KOPT-K1 (cell line): ENCODE results near the gene MT1HL1.

ENCODE experiments used
- H3K27ac ChIP-seq: fragments of 200-600 bp; sonication (generic); 2 replicates; pipeline ENCODE4 v1.5.1; 2016; ENCODE audit warnings: antibody characterized with exemption, mild to moderate bottlenecking, low read depth, low read length; ENCODE audit not compliant: poor library complexity, severe bottlenecking
- H3K36me3 ChIP-seq: fragments of 200-600 bp; sonication (generic); 2 replicates; pipeline ENCODE4 v1.5.1; 2017; ENCODE audit warnings: antibody characterized with exemption, mild to moderate bottlenecking, low read length, moderate library complexity; ENCODE audit not compliant: insufficient read depth
- H3K9me3 ChIP-seq: fragments of 200-600 bp; sonication (generic); 2 replicates; pipeline ENCODE4 v1.5.1; 2017; ENCODE audit warnings: antibody characterized with exemption, low read length, mild to moderate bottlenecking; ENCODE audit not compliant: insufficient read depth, poor library complexity, severe bottlenecking

MT1HL1 gene

GRCh38 chr1:237032029-237032428 lies 27.8 kb upstream of the MT1HL1 start:
- Histone ChIP-seq H3K9me3 (no peaks in the 10 kb centered on the region), H3K27ac (no peak overlapping the region), H3K36me3 (no peaks in the 10 kb centered on the region)

GRCh38 chr1:237031480-237031879 lies 27.2 kb upstream of the MT1HL1 start:
- H3K27ac ChIP-seq: no peak overlapping the region
- no peaks in the 10 kb centered on the region for H3K36me3 ChIP-seq

GRCh38 chr1:237029850-237030535 lies 25.8 kb upstream of the MT1HL1 start:
- no peak overlapping the region for H3K27ac ChIP-seq
- no peaks in the 10 kb centered on the region for H3K9me3 ChIP-seq
- no peaks in the 10 kb centered on the region for H3K36me3 ChIP-seq

More at GRCh38 chr1:237031480-237031879, 27.2 kb upstream of the MT1HL1 start:
- no peaks in the 10 kb centered on the region for H3K9me3 ChIP-seq

GRCh38 chr1:237029240-237029639 lies 25.0 kb upstream of the MT1HL1 start:
- no peaks in the 10 kb centered on the region for H3K9me3 ChIP-seq
- no peak overlapping the region for H3K27ac ChIP-seq
- no peaks in the 10 kb centered on the region for H3K36me3 ChIP-seq

GRCh38 chr1:237025358-237026074 lies 21.3 kb upstream of the MT1HL1 start:
- Histone ChIP-seq H3K36me3 (no peaks in the 10 kb centered on the region), H3K27ac (no peak overlapping the region), H3K9me3 (no peaks in the 10 kb centered on the region)

GRCh38 chr1:237018896-237019295 lies 14.7 kb upstream of the MT1HL1 start:
- Histone ChIP-seq H3K9me3 (no peaks in the 10 kb centered on the region), H3K27ac (no peak overlapping the region)

GRCh38 chr1:237016626-237017025 lies 12.4 kb upstream of the MT1HL1 start:
- H3K27ac ChIP-seq: no peak overlapping the region
- no peaks in the 10 kb centered on the region for H3K36me3 ChIP-seq
- H3K9me3 ChIP-seq: no peaks in the 10 kb centered on the region

More at GRCh38 chr1:237018896-237019295, 14.7 kb upstream of the MT1HL1 start:
- no peaks in the 10 kb centered on the region for H3K36me3 ChIP-seq

- Histone ChIP-seq H3K36me3 (no peaks in the 10 kb centered on the region), H3K9me3 (no peaks in the 10 kb centered on the region), H3K27ac (no peak overlapping the region)
These were observed 9.4 kb upstream of the MT1HL1 start for GRCh38 chr1:237013608-237014007.

- Histone ChIP-seq H3K36me3 (no peaks in the 10 kb centered on the region), H3K9me3 (no peaks in the 10 kb centered on the region), H3K27ac (no peak overlapping the region)
These were observed 8.6 kb upstream of the MT1HL1 start for GRCh38 chr1:237012788-237013383.

GRCh38 chr1:237012361-237012760 lies 8.1 kb upstream of the MT1HL1 start:
- no peak overlapping the region for H3K27ac ChIP-seq

GRCh38 chr1:237011432-237011831 lies 7.2 kb upstream of the MT1HL1 start:
- Histone ChIP-seq H3K27ac (no peak overlapping the region), H3K9me3 (no peaks in the 10 kb centered on the region), H3K36me3 (no peaks in the 10 kb centered on the region)

More at GRCh38 chr1:237012361-237012760, 8.1 kb upstream of the MT1HL1 start:
- Histone ChIP-seq H3K36me3 (no peaks in the 10 kb centered on the region), H3K9me3 (no peaks in the 10 kb centered on the region)

- no peak overlapping the region for H3K27ac ChIP-seq
- H3K9me3 ChIP-seq: no peaks in the 10 kb centered on the region
- no peaks in the 10 kb centered on the region for H3K36me3 ChIP-seq
These were observed 5.4 kb upstream of the MT1HL1 start for GRCh38 chr1:237009611-237010010.

- Histone ChIP-seq H3K9me3 (no peaks in the 10 kb centered on the region), H3K36me3 (no peaks in the 10 kb centered on the region), H3K27ac (no peak overlapping the region)
These were observed 3.1 kb upstream of the MT1HL1 start for GRCh38 chr1:237007147-237007881.

- no peaks in the 10 kb centered on the region for H3K9me3 ChIP-seq
- H3K36me3 ChIP-seq: no peaks in the 10 kb centered on the region
- no peak overlapping the region for H3K27ac ChIP-seq
These were observed 1.4 kb upstream of the MT1HL1 start for GRCh38 chr1:237005674-237006073.

- H3K9me3 ChIP-seq: no peaks in the 10 kb centered on the region
- no peak overlapping the region for H3K27ac ChIP-seq
- H3K36me3 ChIP-seq: no peaks in the 10 kb centered on the region
These were observed 725 bp downstream of the MT1HL1 start for GRCh38 chr1:237003516-237003915.
